NK-92 (cell line): ENCODE data around the gene FCF1.

Experiments used
- DNase-seq: peaks from one replicate; lab custom pipeline; 2025; ENCODE audit not compliant: unreplicated experiment; lab: John Stamatoyannopoulos, UW

FCF1 gene, protein sequence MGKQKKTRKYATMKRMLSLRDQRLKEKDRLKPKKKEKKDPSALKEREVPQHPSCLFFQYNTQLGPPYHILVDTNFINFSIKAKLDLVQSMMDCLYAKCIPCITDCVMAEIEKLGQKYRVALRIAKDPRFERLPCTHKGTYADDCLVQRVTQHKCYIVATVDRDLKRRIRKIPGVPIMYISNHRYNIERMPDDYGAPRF

DNA sequence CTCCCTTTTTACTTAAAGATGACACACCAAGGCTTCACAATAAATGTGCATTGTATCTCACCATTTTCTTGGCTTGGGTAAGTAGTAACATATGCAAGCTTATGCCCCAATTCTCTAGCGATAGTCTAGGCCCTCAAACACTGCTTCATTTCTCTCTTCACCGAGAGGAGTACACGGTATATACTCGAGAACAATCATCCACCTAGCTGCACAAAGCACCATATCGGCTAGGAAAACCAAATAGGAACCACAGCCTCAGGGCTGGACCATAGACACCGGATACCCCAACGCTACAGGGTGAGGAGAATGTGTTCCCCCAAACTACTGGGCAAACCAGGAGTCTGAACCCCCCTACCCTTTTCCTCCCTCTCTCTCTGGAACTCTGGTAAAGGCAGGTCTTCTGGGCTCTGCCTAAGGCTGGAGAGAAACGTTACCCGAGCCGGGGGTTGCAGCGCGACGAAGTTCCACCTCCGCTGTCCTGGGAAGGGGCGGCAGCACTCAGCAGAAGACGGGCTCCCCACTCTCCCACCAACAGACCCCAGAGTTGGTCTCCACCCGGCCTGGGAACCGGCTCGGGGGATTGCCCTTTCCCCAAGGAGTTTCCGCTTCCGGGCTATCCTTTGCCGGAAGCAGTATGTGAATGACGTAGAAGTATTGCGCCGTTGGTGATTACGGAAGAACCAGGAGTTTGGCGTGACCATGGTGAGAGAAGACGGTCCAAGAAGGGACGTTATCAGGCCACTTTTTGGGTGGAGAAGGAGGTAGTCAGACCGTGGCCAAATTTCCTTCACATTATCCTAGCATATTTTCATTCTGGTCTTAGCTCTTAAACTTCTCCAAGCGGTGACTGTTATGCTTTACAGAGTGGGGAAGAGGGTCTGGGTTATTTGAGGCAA, at the start of gene FCF1, which contains the start of gene AREL1:
Gene FCF1, plus strand, starts transcription at position 646 of the 896 bp plus-strand sequence. Its CDS starts 54 bp downstream, at position 700.
Gene AREL1, minus strand, starts transcription at position 582 of the 896 bp plus-strand sequence. CDS start 27,465 bp downstream, outside the sequence.
- DNase-seq, result no peak

DNA sequence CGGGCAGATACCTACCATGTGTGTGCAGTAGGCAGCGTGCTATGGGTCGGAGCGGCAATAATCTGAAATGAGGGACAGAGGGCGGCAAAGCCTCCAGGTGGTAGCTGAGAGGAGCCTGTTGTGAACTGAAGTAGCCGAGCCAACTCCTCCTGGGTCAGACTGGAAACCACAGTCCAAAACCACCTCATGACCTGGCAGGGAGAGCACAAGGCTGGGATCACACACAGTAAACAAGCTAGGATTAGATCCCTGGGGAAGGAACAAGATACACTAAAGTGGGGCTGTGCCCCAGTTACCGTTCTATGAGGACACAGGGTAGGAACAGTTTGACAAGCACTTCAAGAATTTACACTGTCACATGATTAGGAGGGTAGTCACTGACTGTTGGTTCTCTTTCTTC, 49.1 kb upstream of the FCF1 start:
- DNase-seq, result no peak

DNA sequence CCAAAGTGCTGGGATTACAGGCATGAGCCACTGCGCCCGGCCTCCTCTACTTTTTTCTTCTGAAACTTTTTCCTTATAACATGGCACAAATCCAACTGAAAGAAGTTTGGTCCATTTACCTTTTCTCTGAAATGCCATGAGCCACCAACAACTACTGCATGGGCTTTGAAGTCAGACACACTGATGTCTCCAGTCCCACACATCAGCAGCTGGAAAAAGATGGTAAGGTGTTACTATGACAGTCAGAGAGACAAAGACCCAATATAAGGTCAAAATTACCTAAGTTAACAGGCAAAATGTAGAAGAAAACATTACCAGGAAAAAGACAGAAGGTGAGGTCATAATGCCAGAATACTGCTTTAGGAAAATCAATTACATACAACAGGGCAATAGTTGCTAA, 48.2 kb upstream of the FCF1 start:
- no peak for DNase-seq

DNA sequence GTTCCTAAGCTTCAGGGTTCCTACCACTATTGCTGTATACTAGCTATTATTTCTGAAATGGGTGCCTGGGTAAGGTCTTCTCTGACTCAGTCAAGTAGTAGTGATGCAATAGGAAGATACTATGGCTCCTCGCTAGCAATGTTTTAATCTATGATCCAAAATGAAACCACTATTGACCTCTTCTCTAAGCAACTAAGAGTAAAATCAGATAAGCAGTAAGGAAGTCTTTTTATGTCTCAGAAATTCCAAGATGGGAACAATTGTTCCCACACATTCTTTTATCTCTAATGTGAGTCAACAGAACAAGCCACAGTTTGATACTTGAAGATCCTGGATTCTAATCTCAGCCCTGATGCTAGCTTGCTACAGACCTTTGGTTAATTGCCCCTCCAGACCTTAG, 45.2 kb upstream of the FCF1 start:
- DNase-seq, result no peak

DNA sequence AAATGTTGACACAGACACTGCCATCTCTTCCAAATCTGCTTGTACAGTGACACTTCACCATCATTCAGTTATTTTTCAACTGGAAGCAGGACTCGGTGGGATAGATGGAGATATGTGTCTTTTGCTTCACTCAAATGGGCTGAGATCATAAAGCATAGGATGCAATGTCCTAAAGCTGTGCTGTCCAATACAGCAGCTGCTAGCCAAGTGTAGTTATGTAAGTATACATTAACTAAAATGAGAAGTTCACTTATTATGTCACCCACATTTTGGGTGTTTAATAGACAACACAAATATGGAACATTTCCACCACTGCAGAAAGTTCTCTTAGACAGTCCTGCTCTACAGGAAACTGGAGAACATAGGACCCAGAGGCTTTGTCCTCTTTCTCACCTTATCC, 43.7 kb upstream of the FCF1 start:
- no peak for DNase-seq

DNA sequence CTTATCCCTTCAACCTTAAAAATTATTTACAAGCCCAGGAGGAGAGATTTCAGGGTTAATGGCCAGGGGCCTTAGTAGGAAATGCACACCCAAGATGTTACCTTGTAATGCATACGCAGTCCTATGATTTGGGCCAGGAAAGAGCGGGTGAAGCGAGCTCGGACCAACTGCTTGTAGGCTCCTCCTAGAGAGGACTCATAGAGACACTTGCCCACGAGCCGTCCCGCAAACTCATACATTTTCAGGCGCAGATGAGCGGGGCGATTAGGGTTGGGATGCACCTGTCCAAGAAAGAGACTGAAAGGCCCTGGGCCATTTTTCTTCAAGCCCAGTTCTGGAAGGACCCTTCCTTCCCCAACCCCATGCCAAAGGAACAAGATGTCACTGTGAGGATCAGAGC, 43.1 kb upstream of the FCF1 start:
- no peak for DNase-seq

DNA sequence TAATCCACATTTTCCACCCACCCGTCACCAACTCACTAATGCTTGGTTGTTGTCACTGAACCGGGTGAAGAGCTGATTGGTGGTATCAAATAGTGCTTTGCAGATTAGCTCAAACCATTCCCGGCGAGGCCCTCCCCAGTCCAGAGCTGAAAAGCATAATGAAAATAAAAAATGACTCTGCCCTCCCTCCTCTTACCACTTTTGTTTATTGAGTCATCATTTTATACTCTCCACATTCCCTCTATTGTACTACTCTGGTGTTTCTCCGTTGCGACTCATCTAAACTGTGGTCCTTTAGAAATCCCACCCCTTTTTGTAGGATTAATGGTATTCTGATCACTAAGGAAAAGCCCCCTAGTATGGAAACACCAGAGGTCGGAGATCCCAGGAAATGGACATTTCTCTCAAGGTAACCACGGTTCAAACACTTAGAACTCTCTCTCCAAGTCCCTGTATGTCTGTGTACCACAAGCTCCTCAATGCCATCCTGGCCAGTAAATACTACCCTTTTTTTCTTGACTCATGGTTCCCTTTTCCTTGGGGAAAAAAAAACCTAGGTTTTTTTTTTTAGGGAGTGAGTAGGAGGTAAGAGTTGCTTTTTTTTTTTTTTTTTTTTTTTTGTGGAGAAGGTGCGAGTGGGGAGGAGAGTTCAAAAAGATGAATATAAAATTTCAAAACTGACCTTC, 42.1 kb upstream of the FCF1 start:
- DNase-seq, result no peak

DNA sequence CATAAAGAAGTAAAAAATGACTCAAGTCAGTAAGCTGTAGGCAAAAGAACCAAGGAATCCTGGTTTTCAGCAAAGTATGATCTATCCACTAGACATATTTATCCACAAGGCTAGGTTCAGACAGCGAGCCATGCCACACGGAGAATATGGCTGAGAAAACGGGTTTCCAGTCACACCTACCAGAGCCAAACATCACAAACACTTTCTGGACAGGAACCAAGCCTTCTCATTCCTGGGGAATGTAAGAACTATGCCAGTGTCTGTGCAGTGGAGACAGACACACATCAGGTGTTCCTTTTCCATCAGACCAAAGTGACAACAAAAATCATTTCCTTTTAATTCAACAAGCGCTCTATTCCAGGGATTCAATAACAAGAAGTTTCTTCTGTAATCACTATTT, 41.2 kb upstream of the FCF1 start:
- no peak for DNase-seq

DNA sequence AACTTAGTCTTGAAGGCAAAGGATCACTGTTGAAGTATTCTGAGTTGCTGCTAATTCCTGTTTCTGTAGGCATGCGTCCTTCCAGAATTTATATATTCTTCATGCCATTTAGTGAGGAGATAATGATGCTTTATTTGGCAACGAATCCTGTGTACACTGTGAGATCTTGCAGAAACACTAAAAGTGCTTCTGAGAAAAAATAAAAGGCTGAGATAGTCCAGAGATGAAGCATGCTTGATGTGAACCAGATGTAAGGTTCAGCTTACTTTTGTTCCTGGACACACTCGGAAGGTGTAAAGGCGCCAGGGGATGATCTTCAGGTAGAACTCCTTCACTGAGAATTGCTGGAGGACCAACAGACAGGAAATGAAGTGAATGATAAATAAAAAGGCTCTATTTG, 39.2 kb upstream of the FCF1 start:
- DNase-seq, result no peak

DNA sequence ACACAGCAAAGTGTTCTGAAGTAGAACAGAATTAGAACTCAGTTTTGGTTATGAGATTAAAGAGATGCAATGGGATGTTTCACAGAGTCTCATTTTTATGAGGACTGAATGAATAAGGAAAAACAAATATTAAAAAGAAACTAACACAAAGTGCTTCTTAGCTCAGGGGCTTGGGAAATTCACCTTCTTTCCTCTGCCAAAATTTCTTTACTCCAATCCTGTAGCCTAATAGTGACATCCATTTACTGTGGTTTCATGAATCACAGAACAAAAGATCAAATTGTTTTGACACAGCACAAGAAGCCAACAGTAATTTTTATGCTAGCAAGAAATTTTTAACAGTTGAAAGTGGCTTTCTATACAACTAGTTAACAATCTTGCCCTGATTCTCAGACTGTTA, 37.7 kb upstream of the FCF1 start:
- no peak for DNase-seq

DNA sequence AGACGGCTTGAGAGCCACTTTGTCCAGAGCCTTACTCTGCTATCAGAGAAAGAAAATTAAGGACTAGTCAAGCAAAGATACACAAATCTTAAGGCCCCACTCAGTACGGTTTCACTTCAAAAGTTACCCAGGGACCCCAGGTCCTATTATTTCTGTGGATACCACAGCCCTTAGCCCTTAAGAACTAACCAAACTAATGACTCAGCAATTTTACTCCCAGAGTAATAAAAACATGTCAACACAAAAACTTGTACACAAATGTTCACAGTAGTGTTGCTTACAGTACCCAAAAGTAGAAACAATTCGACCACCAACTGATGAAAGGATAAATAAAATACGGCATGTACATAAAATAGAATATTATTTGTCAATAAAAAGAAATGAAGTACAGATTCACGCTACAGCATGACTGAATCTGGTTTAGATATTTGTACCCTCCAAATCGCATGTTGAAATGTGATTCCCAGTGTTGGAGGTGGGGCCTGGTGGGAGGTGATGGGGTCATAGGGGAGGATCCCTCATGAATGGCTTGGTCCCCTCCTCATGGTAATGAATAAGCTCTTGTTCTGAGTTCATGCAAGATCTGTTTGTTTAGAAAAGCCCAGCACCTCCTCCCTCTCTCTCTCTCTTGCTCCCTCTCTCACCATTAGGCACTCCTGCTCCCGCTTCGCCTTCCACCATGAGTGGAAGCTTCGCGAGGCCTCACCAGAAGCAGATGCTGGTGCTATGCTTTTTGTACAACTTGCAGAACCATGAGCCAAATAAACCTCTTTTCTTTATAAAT, 30.6 kb upstream of the FCF1 start:
- DNase-seq, result no peak

DNA sequence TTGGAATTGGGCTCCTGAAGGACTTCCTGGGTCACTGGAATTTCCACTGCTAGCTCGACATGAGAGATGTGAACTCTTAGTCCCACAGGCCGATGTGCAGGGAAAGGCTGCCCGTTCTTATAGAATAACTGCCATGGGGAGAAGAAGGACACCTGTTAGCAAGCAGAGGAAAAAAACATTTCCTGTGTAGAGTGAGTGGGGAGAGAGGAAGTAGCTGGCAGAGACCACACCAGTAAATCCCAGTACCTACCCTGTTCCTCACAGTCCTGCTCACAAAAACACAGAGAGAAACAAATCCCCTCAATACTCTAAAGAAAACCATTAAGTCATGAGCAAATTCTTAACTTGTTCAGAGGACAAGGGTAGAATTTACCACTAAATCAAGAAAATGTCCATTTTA, 29.5 kb upstream of the FCF1 start:
- no peak for DNase-seq

DNA sequence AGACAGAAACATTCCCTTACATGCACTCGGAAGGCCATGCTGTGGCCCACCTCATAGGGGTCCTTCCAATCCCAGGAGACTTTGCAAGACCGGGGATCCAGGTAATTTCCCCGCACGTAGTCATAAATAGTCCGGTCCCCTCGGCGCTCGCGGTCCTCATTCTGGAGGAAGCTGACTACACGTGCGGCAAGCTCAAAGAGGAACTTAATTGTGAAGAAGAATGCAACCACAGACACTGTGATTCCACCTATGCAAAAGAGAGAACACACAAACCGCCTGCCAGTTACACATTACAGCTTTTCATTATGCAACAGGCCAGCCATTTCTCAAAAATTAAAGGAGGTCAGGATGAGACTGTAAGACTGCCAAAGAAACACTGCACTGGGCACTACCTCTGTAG, 28.5 kb upstream of the FCF1 start:
- DNase-seq, result no peak

DNA sequence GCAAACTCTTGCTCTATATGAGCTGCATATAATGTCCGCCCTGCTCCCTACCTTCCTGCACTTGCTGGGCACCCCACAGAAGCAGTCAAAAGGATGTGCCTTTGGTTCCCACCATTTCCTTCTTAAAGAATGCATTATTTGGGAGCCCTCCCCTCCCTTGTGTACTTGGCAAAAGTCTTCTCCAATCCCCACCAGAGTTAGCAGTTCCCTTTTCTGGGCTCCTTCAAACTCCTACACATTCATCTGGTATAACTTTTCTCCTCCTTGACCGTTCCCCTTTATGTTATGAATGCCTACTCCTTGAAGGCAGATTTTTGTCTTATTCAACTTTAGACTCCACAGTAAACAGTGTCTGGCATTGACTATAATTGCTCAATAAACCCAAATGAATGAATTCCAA, 27.9 kb upstream of the FCF1 start:
- DNase-seq, result no peak

DNA sequence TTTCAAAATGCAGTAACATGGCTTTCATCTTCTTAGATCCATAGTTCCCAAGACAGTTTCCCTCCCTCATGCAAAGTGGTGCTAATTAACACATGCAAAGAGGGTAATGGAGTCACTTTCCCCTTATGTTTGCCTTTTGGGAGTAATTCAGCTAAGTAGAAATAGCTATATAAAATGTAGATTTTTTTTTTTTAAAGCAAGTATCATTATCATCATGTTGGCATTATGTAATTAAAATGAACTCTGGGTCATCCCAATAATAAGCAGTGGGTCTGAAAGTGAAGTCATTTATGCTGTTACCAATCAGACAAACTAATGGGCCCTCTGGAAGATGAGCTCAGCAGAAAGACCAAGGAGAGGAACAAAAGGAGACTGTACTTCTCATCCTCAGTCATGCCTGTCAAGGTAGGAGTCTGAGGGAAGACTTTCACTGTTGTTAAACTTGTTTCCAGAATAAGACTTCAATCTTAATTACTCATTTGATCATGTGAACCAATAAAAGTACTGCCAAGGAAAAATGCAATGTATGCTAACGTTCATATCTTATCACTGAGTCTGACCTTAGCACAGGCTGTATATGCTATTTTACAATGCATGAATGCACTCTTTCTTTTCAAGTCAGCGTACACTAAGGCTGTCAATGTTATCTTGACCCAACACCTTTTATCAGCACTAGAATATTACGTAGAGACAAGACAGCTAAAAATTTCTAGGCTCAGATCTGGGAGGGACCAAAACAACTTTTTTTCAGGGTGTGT, 26.8 kb upstream of the FCF1 start:
- no peak for DNase-seq

DNA sequence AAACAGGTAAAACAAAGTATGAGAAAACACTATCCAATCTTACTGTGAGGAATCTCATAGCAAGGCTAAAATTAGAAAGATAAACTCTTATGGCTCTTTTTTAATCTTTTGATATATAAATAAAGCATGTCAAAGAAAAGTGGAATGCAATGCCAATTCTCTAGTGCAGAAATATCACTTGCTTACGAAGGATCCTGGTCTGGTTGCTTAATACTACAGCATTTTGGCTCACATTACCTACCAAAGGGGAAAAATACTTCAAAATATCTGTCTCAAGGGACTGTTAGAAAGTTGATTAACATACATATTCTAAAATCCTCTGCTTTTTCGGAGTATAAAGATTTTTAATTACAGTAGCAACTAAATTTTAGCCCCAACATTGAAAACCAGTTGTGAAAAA, 21.5 kb upstream of the FCF1 start:
- DNase-seq, result no peak

DNA sequence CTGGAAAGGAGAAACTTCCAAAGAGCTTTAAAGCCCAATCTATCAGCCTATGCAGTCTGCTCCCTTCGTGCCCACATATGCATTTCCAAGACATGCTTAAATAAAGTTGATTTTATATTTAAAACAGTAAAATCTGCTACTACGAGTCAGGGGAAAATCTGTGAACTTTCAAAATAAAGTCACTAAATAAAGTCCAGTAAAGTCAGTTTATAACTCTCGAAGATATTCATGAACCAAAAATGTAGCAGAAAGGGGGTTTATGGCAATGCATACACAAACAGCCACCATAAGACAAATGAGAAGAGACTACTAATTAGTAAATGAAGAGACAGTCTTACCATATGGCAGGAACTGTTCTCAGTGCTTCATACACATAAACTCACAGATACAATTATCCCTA, 19.8 kb upstream of the FCF1 start:
- no peak for DNase-seq

DNA sequence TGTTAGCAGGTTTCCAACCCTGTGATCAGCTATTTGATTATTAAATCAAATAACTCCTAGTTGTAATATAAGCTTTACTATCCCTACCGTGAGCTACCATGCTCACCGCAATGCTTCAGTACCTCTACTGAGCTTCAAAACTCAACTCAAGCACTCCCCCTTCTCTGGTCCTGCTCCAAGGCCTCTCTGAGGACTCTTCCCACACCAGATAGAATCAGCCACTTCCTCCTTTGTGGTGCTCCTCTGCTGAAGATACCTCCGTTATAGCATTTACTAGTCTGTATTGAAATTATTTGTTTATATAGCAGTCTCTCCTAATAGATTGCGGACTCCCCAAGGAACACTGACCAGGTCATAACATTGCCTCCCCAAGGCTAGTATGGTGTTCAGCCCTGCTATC, 17.5 kb upstream of the FCF1 start:
- no peak for DNase-seq

DNA sequence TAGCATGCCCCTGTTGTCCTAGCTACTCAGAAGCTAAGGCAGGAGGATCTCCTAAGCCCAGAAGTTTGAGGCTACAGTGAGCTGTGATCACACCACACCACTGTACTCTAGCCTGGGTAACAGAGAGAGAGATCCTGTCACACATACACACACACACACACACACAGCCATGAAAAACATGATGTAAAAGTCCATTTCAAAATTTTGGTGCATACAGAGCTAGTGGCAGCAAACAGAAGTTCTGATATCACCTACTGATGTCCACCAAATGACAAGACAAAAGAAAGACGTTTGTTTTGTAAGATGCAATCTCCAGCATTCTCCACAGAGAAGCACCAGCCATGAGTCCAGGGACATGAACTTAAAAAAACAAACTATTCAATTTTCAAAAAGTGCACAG, 15.9 kb upstream of the FCF1 start:
- no peak for DNase-seq

DNA sequence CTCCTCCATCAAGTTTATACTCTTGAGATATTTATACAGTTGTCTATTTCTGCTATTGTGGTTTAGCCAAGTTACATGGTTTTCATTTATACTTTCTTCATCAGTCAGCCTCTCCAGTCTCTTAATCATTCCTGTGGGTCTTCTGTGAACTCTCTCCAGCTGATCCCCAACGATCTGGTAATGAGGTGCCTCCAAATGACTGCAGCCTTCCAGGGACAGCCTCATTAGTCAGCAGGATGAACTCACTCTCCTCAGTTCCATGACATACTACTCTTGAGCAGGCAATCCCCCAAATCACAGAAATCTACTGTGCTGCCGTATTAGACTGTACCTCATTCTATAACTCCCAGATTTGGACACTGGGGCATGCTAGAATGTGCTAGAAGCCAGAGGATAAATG, 15.4 kb upstream of the FCF1 start:
- DNase-seq, result no peak

DNA sequence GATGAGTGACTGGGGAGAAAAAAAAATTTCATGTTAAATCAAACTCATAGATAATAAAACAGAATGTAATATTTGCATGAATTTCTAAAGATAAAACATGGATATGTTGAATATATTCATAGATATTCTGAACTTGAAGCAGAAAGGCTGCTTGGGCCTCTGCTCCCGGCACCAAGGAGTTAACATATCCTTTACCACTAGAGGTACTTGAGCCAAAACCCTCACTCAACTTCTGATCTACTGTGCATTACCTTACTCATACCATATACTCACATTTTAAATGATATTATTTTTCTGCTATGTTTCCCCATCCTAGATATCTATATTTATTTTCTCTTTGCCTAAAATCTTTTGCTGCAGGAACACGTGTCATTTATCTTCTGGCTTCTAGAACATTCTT, 15.0 kb upstream of the FCF1 start:
- DNase-seq, result no peak
